ENCODE measurements around the gene ABI3BP. TPM values are rescaled to one million over a fixed set of nuclear protein-coding genes. Genes with fewer than 3 reads are reported as not detected.

ABI3BP gene
- total and polyA plus RNA-seq, 4 donors: 1.9 to 4.2 (median 2.4) TPM

DNA sequence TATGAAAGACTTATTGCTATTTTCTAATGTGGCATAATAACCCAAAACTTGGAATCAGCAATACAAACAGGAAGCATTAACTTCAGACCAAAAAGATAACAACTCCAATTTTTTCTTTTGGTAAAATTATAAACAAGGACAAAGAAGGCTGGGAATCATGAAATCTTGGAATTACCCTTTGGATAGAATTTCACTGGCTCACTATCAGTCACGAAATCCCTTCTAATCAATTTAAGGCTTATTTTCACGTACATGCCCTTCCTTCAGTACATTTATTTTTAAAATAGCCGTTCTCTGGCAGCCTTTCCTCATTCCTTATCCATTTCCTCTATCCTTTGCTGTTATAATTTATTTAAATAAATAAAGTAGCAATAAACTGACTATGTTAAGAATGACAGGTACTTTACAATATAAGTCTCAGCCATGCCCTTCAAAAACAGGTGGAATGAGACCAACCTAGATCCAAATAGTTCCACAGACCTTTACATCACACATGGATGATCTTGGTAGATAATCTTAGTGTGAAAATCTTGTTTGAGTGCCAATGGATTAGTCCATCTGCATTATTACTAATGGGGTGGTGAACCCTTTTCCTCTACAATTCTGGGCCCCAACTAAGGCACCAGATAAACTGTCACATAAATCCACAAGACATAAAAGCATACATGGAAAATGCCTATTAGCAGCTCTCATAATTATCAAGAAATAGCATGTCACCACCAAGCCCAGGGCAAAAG, 38.9 kb downstream of the ABI3BP start:
- whole genome bisulfite sequencing: 63% methylated on average over 3 of the region's 3 CpGs
- H3K4me1 ChIP-seq (ENCODE audit: control insufficient read depth in 4 of 4, insufficient read depth in 4 of 4, low read length in 3 of 4): no peaks in the 10 kb centered on the region
- DNase-seq (ENCODE audit: low spot score): no peak
- TF ChIP-seq YY1 (IDR thresholded peaks at IDR 0.05) (no peak), RAD21 (IDR thresholded peaks at IDR 0.05) (no peak), FOXA1 (IDR thresholded peaks at IDR 0.05) (no peak), SP1 (IDR thresholded peaks at IDR 0.05) (no peak)
- TF ChIP-seq, protein P1, sequence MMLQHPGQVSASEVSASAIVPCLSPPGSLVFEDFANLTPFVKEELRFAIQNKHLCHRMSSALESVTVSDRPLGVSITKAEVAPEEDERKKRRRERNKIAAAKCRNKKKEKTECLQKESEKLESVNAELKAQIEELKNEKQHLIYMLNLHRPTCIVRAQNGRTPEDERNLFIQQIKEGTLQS (IDR thresholded peaks at IDR 0.05): no peak
- TF ChIP-seq, protein P2, sequence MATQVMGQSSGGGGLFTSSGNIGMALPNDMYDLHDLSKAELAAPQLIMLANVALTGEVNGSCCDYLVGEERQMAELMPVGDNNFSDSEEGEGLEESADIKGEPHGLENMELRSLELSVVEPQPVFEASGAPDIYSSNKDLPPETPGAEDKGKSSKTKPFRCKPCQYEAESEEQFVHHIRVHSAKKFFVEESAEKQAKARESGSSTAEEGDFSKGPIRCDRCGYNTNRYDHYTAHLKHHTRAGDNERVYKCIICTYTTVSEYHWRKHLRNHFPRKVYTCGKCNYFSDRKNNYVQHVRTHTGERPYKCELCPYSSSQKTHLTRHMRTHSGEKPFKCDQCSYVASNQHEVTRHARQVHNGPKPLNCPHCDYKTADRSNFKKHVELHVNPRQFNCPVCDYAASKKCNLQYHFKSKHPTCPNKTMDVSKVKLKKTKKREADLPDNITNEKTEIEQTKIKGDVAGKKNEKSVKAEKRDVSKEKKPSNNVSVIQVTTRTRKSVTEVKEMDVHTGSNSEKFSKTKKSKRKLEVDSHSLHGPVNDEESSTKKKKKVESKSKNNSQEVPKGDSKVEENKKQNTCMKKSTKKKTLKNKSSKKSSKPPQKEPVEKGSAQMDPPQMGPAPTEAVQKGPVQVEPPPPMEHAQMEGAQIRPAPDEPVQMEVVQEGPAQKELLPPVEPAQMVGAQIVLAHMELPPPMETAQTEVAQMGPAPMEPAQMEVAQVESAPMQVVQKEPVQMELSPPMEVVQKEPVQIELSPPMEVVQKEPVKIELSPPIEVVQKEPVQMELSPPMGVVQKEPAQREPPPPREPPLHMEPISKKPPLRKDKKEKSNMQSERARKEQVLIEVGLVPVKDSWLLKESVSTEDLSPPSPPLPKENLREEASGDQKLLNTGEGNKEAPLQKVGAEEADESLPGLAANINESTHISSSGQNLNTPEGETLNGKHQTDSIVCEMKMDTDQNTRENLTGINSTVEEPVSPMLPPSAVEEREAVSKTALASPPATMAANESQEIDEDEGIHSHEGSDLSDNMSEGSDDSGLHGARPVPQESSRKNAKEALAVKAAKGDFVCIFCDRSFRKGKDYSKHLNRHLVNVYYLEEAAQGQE (IDR thresholded peaks at IDR 0.05): no peak
- TF ChIP-seq, protein P3, sequence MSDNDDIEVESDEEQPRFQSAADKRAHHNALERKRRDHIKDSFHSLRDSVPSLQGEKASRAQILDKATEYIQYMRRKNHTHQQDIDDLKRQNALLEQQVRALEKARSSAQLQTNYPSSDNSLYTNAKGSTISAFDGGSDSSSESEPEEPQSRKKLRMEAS (IDR thresholded peaks at IDR 0.05): no peak
- H3K4me3 ChIP-seq (ENCODE audit: low read depth in 1 of 3, low read length in 3 of 3): no peak overlapping the region
- H3K9me3 ChIP-seq (ENCODE audit: control insufficient read depth in 4 of 4, low read length in 3 of 4): peaks cover 0 to under 1% (median 0%) of the 10 kb centered on the region in 4 donors
- no peaks in the 10 kb centered on the region for H3K27me3 ChIP-seq (ENCODE audit: control insufficient read depth in 4 of 4, insufficient read depth in 4 of 4, low read length in 3 of 4)
- no peaks in the 10 kb centered on the region for H3K36me3 ChIP-seq (ENCODE audit: control insufficient read depth in 4 of 4, insufficient read depth in 3 of 4, low read depth in 1 of 4, low read length in 3 of 4)
- no peak overlapping the region for H3K9ac ChIP-seq (ENCODE audit: low read depth in 1 of 2, low read length in 2 of 2)
- H3K27ac ChIP-seq (ENCODE audit: low read depth in 1 of 2, low read length in 2 of 2): no peak overlapping the region

DNA sequence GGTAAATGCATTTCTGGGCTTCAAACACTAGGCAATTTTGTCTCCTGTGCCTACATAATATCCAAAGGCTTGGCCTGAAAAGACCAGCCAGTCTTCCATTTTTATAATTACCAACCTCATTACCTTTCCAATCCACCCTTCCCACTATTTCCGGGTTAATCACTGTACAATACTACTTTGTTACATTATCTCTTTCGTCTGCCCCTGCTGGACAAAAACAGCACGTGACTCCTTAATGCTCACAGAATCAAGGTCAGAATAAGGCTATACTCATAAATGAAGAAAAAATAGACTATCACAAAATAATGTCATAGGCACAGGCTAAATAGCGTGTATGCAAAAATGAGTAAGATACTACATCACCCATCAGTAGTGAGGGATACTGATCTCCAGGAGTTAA, 40.1 kb downstream of the ABI3BP start:
- Histone ChIP-seq H3K4me3 (ENCODE audit: low read depth in 1 of 3, low read length in 3 of 3) (no peak overlapping the region), H3K9me3 (ENCODE audit: control insufficient read depth in 4 of 4, low read length in 3 of 4) (no peaks in the 10 kb centered on the region), H3K36me3 (ENCODE audit: control insufficient read depth in 4 of 4, insufficient read depth in 3 of 4, low read depth in 1 of 4, low read length in 3 of 4) (no peaks in the 10 kb centered on the region), H3K4me1 (ENCODE audit: control insufficient read depth in 4 of 4, insufficient read depth in 4 of 4, low read length in 3 of 4) (no peaks in the 10 kb centered on the region), H3K27ac (ENCODE audit: low read depth in 1 of 2, low read length in 2 of 2) (no peak overlapping the region), H3K27me3 (ENCODE audit: control insufficient read depth in 4 of 4, insufficient read depth in 4 of 4, low read length in 3 of 4) (no peaks in the 10 kb centered on the region), H3K9ac (ENCODE audit: low read depth in 1 of 2, low read length in 2 of 2) (no peak overlapping the region)
- 73% methylated on average over 4 of the region's 4 CpGs for WGBS
- TF ChIP-seq FOXA1 (IDR thresholded peaks at IDR 0.05): no peak
- no peak for DNase-seq (ENCODE audit: low spot score)

DNA sequence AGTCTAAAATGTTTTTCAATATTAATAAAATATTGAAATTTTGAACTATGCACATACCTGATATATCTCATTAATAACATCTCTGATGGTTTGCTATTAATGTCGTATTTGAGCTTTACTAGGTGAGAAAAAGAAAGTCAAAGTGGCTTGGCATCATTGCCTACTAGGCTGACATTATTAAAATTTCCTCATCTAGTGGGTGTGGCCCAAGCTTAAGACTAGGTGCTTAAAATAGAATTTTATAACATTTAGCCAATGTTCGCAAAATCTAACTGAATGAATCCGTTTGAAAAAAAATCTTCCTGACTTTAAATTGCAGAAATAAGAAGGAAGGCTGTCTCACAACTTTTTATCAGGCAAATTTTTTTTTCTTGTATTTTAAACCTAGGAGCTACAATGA, 46.1 kb downstream of the ABI3BP start:
- no peaks in the 10 kb centered on the region for H3K4me1 ChIP-seq (ENCODE audit: control insufficient read depth in 4 of 4, insufficient read depth in 4 of 4, low read length in 3 of 4)
- no peak overlapping the region for H3K4me3 ChIP-seq (ENCODE audit: low read depth in 1 of 3, low read length in 3 of 3)
- H3K36me3 ChIP-seq (ENCODE audit: control insufficient read depth in 4 of 4, insufficient read depth in 3 of 4, low read depth in 1 of 4, low read length in 3 of 4): no peaks in the 10 kb centered on the region
- no peak for DNase-seq (ENCODE audit: low spot score)
- peaks cover 0 to 3% (median 0%) of the 10 kb centered on the region in 4 donors for H3K27me3 ChIP-seq (ENCODE audit: control insufficient read depth in 4 of 4, insufficient read depth in 4 of 4, low read length in 3 of 4)
- no peaks in the 10 kb centered on the region for H3K9me3 ChIP-seq (ENCODE audit: control insufficient read depth in 4 of 4, low read length in 3 of 4)
- H3K27ac ChIP-seq (ENCODE audit: low read depth in 1 of 2, low read length in 2 of 2): no peak overlapping the region
- H3K9ac ChIP-seq (ENCODE audit: low read depth in 1 of 2, low read length in 2 of 2): no peak overlapping the region
- WGBS: 85% methylated on average over 3 of the region's 3 CpGs
- TF ChIP-seq, protein P1 (IDR thresholded peaks at IDR 0.05): no peak
- no peak for TF ChIP-seq JUND (IDR thresholded peaks at IDR 0.05)
- TF ChIP-seq HNF4A (conservative IDR thresholded peaks at IDR 0.05): no peak
- TF ChIP-seq, protein P2 (IDR thresholded peaks at IDR 0.05): no peak
- TF ChIP-seq FOXA2 (IDR thresholded peaks at IDR 0.05): no peak
- TF ChIP-seq NR2F2 (IDR thresholded peaks at IDR 0.05): no peak
- TF ChIP-seq HNF4G (IDR thresholded peaks at IDR 0.05): no peak
- no peak for TF ChIP-seq RXRA (IDR thresholded peaks at IDR 0.05)
- TF ChIP-seq GABPA (IDR thresholded peaks at IDR 0.05 in 1 of 2, conservative IDR thresholded peaks at IDR 0.05 in 1 of 2): no peak
- TF ChIP-seq, protein P4, sequence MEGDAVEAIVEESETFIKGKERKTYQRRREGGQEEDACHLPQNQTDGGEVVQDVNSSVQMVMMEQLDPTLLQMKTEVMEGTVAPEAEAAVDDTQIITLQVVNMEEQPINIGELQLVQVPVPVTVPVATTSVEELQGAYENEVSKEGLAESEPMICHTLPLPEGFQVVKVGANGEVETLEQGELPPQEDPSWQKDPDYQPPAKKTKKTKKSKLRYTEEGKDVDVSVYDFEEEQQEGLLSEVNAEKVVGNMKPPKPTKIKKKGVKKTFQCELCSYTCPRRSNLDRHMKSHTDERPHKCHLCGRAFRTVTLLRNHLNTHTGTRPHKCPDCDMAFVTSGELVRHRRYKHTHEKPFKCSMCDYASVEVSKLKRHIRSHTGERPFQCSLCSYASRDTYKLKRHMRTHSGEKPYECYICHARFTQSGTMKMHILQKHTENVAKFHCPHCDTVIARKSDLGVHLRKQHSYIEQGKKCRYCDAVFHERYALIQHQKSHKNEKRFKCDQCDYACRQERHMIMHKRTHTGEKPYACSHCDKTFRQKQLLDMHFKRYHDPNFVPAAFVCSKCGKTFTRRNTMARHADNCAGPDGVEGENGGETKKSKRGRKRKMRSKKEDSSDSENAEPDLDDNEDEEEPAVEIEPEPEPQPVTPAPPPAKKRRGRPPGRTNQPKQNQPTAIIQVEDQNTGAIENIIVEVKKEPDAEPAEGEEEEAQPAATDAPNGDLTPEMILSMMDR (IDR thresholded peaks at IDR 0.05; ENCODE audit: low read depth, low read length, missing input control): no peak
